WTC11 (cell line): ENCODE measurements around the gene UBR4.

Experiments
- CREM ChIP-seq: sonication (generic); formaldehyde crosslinking; IDR thresholded peaks from 2 replicates; pipeline ENCODE4 v1.8.1; 2022; ENCODE audit warnings: mild to moderate bottlenecking, missing genetic modification reagents, moderate library complexity
- ETV6 ChIP-seq: sonication (generic); formaldehyde crosslinking; IDR thresholded peaks from 2 replicates; pipeline ENCODE4 v1.8.1; 2022; ENCODE audit warnings: mild to moderate bottlenecking, missing genetic modification reagents
- JUN ChIP-seq: sonication (generic); formaldehyde crosslinking; IDR thresholded peaks from 2 replicates; pipeline ENCODE4 v1.8.0; 2023; ENCODE audit warnings: mild to moderate bottlenecking, missing genetic modification reagents
- NR2C2 ChIP-seq: sonication (generic); formaldehyde crosslinking; IDR thresholded peaks from 2 replicates; pipeline ENCODE4 v1.8.0; 2022; ENCODE audit warnings: mild to moderate bottlenecking, missing genetic modification reagents
- OVOL2 ChIP-seq: fragments of 250-450 bp; sonication (Bioruptor Pico); IDR thresholded peaks from 2 replicates; pipeline ENCODE4 v1.9.0; 2021; ENCODE audit warnings: mild to moderate bottlenecking, borderline replicate concordance
- SOX15 ChIP-seq: fragments of 250-450 bp; sonication (Bioruptor Pico); IDR thresholded peaks from 2 replicates; pipeline ENCODE4 v1.9.0; 2021; ENCODE audit warnings: mild to moderate bottlenecking
- ZNF121 ChIP-seq: sonication (generic); formaldehyde crosslinking; IDR thresholded peaks from 2 replicates; pipeline ENCODE4 v1.8.0; 2023; ENCODE audit warnings: missing genetic modification reagents
- ZNF232 ChIP-seq: sonication (generic); formaldehyde crosslinking; IDR thresholded peaks from 2 replicates; pipeline ENCODE4 v1.8.0; 2022; ENCODE audit warnings: mild to moderate bottlenecking, missing genetic modification reagents
- ZNF423 ChIP-seq: fragments of 250-450 bp; sonication (Bioruptor Pico); IDR thresholded peaks from 2 replicates; pipeline ENCODE4 v2.1.2; 2022; ENCODE audit warnings: mild to moderate bottlenecking, moderate library complexity
- TF ChIP-seq, protein P1 (sequence below): fragments of 200-600 bp; IDR thresholded peaks from 2 replicates; pipeline ENCODE4 v1.8.0; 2022; ENCODE audit warnings: antibody characterized with exemption
- TF ChIP-seq, protein P2 (sequence below): sonication (generic); formaldehyde crosslinking; IDR thresholded peaks from 2 replicates; pipeline ENCODE4 v1.8.0; 2023; ENCODE audit warnings: missing genetic modification reagents
- TF ChIP-seq, protein P3 (sequence below): sonication (generic); formaldehyde crosslinking; IDR thresholded peaks from 2 replicates; pipeline ENCODE4 v1.8.0; 2022; ENCODE audit warnings: mild to moderate bottlenecking, missing genetic modification reagents
- TF ChIP-seq, protein P4 (sequence below): sonication (generic); formaldehyde crosslinking; IDR thresholded peaks from 2 replicates; pipeline ENCODE4 v1.8.0; 2022; ENCODE audit warnings: missing genetic modification reagents
- TF ChIP-seq, protein P5 (sequence below): sonication (generic); formaldehyde crosslinking; IDR thresholded peaks from 2 replicates; pipeline ENCODE4 v1.8.1; 2023; ENCODE audit warnings: mild to moderate bottlenecking, missing genetic modification reagents, borderline replicate concordance

DNA sequence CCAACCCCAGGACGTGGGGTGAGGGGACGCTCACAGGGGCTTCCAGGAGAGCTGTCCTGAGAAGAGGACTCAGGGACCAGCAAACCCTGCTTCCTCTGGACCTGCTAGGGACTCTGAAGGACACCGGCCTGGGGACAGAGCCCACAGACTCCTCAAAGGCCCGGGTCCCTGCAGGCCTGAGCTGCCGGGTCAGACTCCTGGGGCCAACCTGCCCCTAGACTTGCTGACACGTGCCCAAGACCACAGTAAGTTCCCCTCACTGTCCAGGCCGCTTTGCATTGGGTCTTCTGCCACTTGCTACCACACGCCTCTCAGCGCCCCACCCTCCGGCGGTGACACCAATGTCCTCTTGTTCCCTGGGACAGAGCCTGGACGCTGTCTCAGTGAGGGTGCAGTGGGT is 146.9 kb downstream of the UBR4 start:
- TF ChIP-seq, protein P1, sequence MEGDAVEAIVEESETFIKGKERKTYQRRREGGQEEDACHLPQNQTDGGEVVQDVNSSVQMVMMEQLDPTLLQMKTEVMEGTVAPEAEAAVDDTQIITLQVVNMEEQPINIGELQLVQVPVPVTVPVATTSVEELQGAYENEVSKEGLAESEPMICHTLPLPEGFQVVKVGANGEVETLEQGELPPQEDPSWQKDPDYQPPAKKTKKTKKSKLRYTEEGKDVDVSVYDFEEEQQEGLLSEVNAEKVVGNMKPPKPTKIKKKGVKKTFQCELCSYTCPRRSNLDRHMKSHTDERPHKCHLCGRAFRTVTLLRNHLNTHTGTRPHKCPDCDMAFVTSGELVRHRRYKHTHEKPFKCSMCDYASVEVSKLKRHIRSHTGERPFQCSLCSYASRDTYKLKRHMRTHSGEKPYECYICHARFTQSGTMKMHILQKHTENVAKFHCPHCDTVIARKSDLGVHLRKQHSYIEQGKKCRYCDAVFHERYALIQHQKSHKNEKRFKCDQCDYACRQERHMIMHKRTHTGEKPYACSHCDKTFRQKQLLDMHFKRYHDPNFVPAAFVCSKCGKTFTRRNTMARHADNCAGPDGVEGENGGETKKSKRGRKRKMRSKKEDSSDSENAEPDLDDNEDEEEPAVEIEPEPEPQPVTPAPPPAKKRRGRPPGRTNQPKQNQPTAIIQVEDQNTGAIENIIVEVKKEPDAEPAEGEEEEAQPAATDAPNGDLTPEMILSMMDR: no peak
- TF ChIP-seq JUN (CRISPR knock-in tag): no peak
- TF ChIP-seq, protein P2, sequence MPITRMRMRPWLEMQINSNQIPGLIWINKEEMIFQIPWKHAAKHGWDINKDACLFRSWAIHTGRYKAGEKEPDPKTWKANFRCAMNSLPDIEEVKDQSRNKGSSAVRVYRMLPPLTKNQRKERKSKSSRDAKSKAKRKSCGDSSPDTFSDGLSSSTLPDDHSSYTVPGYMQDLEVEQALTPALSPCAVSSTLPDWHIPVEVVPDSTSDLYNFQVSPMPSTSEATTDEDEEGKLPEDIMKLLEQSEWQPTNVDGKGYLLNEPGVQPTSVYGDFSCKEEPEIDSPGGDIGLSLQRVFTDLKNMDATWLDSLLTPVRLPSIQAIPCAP (CRISPR knock-in tag): no peak
- no peak for TF ChIP-seq ZNF423
- TF ChIP-seq, protein P3, sequence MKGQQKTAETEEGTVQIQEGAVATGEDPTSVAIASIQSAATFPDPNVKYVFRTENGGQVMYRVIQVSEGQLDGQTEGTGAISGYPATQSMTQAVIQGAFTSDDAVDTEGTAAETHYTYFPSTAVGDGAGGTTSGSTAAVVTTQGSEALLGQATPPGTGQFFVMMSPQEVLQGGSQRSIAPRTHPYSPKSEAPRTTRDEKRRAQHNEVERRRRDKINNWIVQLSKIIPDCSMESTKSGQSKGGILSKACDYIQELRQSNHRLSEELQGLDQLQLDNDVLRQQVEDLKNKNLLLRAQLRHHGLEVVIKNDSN (CRISPR knock-in tag): no peak
- TF ChIP-seq, protein P4, sequence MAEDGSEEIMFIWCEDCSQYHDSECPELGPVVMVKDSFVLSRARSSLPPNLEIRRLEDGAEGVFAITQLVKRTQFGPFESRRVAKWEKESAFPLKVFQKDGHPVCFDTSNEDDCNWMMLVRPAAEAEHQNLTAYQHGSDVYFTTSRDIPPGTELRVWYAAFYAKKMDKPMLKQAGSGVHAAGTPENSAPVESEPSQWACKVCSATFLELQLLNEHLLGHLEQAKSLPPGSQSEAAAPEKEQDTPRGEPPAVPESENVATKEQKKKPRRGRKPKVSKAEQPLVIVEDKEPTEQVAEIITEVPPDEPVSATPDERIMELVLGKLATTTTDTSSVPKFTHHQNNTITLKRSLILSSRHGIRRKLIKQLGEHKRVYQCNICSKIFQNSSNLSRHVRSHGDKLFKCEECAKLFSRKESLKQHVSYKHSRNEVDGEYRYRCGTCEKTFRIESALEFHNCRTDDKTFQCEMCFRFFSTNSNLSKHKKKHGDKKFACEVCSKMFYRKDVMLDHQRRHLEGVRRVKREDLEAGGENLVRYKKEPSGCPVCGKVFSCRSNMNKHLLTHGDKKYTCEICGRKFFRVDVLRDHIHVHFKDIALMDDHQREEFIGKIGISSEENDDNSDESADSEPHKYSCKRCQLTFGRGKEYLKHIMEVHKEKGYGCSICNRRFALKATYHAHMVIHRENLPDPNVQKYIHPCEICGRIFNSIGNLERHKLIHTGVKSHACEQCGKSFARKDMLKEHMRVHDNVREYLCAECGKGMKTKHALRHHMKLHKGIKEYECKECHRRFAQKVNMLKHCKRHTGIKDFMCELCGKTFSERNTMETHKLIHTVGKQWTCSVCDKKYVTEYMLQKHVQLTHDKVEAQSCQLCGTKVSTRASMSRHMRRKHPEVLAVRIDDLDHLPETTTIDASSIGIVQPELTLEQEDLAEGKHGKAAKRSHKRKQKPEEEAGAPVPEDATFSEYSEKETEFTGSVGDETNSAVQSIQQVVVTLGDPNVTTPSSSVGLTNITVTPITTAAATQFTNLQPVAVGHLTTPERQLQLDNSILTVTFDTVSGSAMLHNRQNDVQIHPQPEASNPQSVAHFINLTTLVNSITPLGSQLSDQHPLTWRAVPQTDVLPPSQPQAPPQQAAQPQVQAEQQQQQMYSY (CRISPR knock-in tag): no peak
- TF ChIP-seq SOX15 (CRISPR knock-in tag): no peak
- no peak for TF ChIP-seq ZNF121 (CRISPR knock-in tag)
- TF ChIP-seq, protein P5, sequence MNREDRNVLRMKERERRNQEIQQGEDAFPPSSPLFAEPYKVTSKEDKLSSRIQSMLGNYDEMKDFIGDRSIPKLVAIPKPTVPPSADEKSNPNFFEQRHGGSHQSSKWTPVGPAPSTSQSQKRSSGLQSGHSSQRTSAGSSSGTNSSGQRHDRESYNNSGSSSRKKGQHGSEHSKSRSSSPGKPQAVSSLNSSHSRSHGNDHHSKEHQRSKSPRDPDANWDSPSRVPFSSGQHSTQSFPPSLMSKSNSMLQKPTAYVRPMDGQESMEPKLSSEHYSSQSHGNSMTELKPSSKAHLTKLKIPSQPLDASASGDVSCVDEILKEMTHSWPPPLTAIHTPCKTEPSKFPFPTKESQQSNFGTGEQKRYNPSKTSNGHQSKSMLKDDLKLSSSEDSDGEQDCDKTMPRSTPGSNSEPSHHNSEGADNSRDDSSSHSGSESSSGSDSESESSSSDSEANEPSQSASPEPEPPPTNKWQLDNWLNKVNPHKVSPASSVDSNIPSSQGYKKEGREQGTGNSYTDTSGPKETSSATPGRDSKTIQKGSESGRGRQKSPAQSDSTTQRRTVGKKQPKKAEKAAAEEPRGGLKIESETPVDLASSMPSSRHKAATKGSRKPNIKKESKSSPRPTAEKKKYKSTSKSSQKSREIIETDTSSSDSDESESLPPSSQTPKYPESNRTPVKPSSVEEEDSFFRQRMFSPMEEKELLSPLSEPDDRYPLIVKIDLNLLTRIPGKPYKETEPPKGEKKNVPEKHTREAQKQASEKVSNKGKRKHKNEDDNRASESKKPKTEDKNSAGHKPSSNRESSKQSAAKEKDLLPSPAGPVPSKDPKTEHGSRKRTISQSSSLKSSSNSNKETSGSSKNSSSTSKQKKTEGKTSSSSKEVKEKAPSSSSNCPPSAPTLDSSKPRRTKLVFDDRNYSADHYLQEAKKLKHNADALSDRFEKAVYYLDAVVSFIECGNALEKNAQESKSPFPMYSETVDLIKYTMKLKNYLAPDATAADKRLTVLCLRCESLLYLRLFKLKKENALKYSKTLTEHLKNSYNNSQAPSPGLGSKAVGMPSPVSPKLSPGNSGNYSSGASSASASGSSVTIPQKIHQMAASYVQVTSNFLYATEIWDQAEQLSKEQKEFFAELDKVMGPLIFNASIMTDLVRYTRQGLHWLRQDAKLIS: no peak
- TF ChIP-seq ZNF232: no peak
- TF ChIP-seq CREM (CRISPR knock-in tag): no peak
- TF ChIP-seq ETV6: no peak
- TF ChIP-seq OVOL2 (CRISPR knock-in tag): no peak
- TF ChIP-seq NR2C2: no peak
